CD4-positive, alpha-beta T cell treated with Interleukin-4 for 1 hour (primary cell): ENCODE results near the gene PXMP4.

Experiments used
- DNase-seq, 2 donors: peaks; one replicate each; pipeline ENCODE4 v3.0.0-alpha.2; 2020 to 2022

Gene PXMP4, protein sequence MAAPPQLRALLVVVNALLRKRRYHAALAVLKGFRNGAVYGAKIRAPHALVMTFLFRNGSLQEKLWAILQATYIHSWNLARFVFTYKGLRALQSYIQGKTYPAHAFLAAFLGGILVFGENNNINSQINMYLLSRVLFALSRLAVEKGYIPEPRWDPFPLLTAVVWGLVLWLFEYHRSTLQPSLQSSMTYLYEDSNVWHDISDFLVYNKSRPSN

DNA sequence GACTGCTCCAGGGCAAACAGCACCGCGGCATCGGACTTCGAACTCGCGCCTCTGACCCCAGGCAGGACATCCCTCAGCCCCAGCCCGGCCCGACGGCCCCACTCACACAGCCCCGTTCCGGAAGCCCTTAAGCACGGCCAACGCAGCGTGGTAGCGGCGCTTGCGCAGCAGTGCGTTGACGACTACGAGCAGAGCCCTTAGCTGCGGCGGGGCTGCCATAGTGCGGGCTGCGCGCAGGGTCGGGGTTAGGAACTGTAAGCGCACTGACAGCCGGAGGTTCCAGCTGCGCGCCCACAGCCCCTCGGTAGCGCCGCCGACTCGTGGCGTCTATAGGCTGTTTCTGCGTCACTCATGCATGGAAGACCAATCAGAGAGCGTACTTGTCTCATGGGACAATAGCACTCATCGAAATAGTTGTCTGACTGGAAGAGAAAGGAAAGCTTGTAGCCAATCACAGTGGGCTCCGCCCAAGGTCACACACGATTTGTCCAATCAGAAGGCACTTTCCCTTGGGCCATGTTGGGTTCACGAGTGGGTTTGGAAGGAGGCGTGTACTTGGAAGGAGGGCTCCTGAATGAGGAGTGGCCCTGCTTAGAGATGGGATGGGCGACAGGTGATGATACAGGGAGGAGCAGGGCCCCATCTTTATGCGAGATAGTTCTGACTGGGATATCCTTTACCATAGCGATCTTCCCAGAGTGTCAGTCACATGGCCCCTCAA lies at the start of gene PXMP4:
TSS of gene PXMP4 (minus strand) at position 322 of the 721 bp plus-strand sequence. CDS start at position 219, 103 bp downstream.
- DNase-seq = peak; percentile 96 to 98

DNA sequence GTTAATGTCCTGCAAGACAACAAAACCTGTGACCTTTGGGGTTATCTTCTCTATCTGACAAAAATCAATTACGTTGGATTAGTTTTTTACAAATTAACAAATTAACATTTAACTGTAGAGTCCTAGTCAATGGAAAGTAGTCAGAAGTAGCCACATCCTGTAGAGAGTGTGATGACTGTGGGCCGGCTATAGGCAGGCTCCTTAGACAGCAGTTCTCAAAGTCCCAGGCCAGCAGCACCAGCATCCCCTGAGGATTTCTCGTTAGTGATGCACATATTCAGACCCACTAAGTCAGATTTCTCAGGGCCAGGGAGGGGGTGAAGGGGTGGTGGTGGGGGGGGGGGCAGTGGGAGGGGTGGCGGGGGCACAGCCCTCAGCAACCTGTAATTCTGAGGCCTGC lies 48.9 kb upstream of the PXMP4 start:
- no peak for DNase-seq

DNA sequence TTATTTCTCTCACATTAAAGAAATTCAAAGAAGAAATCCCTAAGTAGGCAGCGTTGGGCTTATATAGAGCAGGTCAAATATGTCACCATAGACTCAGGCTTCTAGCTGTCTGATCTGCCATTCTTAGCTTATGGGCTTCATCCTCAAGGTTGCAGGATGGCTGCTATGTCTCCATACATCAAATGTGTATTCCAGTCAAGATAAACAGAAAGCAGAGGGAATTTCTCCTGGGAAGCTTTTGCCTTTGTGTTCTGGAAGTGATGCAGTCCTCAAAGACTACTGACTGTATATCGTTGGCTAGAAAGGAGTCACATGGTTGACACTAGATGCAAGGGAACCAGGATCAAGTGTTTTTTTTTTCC lies 47.6 kb upstream of the PXMP4 start:
- DNase-seq = no peak

DNA sequence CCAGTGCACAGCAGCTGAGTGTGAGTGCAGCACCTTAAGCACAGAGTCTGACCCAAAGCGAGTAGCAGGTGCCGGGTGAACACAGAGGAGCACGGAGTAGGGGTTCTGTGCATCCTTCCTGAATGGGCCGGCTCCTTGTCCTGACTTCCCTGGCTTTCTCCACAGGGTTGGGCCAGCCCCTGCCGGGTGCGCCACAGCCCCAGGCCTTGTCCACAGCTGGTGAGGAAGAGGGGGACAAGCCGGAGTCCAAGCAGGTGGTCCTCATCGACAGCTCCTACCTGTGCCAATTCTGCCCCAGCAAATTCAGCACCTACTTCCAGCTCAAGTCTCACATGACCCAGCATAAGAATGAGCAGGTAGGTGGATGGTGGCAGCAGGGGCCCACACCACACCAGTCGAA lies 46.6 kb upstream of the PXMP4 start:
- no peak for DNase-seq

DNA sequence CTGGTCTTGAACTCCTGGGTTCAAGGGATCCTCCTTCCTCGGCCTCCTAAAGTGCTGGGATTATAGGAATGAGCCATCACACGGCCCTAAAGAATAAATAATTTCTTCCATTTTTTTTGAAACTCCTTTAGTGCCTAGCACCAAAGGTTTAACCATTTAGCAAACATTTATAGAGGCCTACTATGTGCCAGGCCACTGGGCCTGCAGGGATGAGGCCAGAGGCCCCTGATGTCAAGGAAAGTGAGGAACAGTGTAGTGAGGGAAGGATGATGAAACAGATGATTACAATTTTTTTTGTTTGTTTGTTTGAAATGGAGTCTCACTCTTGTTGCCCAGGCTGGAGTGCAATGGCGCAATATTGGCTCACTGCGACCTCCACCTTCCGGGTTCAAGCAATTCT lies 45.5 kb upstream of the PXMP4 start:
- no peak for DNase-seq

DNA sequence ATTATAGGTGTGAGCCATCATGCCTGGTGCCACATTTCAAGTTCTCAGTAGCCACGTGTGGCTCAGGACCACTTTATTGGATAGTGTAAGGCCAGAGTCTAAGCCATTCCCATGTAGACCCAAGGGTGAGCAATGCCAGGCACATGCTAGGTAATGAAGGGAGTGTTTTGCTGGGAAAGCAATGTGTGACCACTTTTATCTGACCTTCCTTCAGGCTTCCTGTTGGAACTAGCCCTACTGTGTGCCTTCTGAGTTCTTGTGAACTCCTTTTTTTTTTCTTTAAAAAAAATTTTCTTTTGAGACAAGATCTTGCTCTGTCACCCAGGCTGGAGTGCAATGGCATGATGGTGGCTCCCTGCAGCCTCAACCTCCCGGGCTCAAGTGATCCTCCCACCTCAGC lies 45.0 kb upstream of the PXMP4 start:
- no peak for DNase-seq

DNA sequence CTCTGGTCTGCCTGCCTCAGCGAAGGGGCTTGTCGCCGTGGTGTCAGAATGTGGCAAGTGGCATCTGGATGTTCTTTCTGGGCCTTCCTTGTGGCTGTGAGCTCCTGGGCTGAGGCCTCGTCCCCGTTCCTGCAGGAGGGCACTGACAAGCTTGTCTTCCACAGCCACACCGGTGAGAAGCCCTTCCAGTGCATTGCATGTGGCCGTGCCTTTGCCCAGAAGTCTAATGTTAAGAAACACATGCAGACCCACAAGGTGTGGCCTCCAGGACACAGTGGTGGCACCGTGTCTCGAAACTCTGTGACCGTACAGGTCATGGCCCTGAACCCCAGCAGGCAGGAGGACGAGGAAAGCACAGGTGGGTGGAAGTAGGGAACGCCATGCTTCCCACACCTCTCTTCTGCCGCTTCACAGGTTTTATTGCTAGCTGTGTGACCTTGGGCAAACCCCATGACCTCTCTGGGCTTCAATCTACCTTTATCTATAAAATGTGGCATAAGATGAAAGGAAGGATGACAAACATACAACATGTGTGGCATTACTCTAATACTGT lies 41.7 kb upstream of the PXMP4 start:
- no peak for DNase-seq

DNA sequence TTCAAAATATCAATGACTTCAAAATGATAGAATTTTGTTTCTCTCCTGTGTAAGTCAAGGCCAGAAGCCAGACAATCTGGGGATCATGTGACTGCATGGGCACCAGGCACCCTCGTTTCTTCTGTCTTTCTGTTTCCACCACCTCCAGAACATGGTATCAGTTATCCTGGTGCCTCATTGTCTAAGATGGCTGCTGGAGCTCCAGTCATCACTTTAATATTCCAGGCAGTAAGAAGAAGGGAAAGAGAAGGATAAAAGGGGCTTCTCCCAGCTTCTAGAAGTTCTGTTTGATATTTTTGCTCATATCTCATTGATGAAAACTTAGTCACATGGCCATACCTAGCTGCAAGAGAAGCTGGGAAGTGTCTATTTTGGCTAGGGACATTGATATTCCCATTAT lies 37.3 kb upstream of the PXMP4 start:
- no peak for DNase-seq

DNA sequence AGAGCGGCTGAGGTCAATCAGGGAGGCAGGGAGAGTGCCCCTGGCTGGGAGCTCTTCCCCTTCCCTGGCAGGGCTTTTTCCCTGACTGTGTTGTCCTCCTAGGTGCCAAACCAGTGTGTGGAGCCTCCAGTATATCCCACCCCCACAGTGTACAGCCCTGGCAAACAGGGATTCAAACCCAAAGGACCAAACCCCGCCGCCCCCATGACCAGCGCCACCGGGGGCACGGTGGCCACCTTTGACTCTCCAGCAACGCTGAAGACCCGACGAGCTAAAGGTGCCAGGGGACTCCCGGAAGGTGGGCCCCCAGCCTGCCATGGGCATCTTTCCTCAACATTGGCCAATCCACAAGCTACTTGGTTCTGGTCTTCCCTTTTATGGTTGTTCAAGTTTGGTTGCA lies 36.9 kb upstream of the PXMP4 start:
- no peak for DNase-seq

DNA sequence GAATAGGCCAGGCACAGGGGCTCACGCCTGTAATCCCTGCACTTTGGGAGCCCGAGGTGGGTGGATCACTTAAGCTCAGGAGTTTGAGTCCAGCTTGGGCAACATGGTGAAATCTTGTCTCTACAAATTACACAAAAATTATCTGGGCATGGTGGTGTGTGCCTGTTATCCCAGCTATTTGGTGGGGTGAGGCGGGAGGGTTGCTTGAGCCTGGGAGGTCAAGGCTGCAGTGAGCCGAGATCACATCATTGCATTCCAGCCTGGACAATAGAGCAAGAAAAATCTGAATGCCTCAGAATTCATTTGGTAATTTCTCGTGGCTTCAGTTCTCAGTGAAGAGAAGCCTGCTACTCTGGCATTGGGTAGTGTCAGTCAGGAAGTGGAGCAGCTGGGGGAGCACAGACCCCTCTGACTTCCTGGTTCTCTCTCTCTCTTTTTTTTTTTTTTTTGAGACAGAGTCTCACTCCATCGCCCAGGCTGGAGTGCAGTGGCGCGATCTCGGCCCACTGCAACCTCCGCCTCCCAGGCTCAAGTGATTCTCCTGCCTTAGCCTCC lies 35.9 kb upstream of the PXMP4 start:
- DNase-seq = peak in 1 of 2 donors; percentile 36

DNA sequence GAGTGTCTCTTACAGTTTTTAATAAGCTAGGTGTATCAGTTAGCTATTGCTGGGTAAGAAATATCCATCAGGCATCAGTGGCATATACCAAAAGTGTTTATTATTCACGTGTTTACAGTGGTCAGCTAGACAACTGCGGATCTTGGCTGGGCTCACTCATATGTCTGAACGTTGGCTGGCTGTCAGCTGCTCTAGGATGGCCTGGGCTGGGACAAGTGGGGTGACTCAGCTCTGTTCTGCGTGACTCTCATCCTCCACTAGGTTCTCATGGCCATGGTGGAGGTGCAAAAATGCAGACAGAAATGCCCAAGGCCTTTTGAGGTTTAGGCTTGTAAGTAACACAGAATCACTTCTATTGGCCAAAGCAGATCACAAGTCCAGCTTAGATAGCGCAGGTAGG lies 33.7 kb upstream of the PXMP4 start:
- DNase-seq = no peak

DNA sequence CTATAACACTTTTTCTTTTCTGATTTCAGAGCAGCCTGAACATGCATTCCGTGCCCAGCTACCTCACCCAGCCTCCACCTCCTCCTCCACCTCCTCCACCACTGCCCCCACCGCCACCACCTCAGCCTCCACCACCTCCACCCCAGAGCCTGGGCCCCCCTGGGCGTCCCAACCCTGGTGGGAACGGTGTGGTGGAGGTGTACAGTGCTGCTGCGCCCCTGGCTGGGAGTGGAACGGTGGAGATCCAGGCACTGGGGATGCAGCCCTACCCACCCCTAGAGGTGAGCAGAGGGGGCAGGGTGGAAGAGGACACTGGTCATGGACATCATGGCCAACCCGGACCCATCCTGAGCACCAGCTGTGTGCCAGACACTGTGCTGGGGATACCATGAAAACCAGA lies 33.0 kb upstream of the PXMP4 start:
- no peak for DNase-seq

DNA sequence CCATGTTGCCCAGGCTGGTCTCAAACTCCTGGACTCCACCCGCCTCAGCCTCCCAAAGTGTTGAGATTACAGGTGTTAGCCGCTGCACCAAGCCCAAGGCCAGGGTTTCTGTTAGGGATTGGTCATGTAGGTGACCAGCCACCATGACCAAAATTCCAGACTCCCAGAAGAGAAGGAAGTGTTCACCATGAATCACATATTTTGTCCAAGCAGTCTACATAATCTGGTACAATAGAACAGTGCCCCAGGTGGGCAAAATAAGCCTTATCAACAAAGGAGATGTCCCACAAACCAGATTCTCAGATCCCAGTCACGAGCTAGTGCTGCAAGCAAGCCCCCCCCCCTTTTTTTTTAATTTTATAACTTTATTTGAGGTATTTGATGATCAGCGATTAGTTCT lies 31.7 kb upstream of the PXMP4 start:
- no peak for DNase-seq

DNA sequence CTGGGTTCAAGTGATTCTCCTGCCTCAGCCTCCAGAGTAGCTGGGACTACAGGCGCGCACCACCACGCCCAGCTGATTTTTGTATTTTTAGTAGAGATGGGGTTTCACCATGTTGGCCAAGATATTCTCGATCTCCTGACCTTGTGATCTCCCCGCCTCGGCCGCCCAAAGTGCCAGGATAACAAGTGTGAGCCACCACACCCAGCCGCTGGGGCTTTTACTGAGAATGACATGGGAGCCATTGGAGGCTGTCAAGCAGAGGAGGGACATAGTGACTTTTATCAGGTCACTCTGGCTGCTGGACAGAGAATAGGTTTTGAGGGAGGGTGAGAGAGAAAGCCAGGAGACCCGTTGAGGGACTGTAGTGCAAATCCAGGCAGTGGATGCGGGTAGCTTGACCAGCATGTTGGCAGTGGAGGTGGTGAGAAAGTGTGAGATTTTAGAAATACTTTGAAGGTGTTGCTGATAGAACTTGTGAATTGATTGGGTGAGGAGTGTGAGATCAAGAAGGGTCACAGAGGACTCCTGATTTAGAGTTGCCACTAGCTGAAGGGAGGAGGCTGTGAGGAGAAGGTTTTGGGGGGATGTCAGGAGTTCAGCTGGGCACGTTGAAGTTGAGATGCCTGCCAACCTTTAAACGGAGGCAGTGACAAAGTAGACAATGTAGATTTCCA lies 26.4 kb upstream of the PXMP4 start:
- no peak for DNase-seq

DNA sequence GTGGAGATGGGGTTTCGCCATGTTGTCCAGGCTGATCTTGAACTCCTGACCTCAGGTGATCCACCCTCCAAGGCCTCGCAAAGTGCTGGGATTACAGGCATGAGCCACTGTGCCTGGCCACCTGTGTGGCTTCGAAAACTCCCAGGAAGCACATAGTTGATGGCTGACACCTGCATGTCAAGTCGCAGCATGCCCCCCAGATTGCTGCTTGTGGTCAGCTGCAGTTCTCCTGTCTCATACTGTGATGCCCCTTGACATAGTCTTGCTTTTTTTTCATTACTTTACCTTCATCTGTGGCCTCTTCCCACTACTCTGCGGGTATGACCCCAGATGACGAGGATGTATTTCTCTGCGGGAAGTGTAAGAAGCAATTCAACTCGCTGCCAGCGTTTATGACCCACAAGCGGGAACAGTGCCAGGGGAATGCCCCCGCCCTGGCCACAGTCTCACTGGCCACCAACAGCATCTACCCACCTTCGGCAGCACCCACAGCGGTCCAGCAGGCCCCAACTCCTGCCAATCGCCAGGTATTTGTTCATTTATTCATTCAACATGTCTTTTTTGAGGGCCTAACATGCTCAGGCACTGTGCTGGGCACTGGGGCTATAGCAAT lies 24.8 kb upstream of the PXMP4 start:
- DNase-seq = no peak

DNA sequence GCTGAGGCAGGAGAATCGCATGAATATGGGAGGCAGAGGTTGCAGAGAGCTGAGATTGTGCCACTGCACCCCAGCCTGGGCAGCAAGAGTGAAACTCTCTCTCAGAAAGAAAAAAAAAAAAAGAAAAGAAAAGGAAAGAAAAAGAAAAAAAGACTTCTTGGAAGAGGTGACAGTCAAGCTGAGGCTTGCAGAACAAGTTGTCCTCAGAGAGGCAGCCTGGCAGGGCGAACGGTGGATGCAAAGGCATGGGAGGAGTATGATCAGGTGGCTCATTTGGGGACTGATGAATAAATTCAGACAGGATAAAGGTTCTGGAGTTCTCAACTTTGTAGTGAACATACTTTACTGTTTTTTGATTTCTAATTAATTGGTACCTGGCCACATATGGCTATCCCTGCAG lies 24.1 kb upstream of the PXMP4 start:
- no peak for DNase-seq

DNA sequence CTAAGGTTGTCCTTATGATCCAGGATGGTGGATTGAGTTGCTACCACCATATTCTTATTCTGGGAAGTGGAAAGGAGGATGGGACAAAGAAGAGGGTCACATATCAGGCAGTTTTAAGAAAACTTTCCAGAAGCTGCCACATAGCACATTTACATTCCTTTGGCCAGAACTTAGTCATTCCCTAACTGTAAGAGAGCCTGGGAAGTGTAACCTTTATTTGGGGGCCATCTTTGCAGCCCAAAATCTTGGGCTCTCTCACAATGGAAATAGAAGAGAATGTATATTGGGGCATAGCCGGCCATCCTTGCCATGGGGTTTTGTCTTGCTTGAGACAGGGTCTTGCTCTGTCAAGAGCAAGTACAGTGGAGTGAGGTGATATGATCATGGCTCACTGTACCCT lies 20.1 kb upstream of the PXMP4 start:
- no peak for DNase-seq

DNA sequence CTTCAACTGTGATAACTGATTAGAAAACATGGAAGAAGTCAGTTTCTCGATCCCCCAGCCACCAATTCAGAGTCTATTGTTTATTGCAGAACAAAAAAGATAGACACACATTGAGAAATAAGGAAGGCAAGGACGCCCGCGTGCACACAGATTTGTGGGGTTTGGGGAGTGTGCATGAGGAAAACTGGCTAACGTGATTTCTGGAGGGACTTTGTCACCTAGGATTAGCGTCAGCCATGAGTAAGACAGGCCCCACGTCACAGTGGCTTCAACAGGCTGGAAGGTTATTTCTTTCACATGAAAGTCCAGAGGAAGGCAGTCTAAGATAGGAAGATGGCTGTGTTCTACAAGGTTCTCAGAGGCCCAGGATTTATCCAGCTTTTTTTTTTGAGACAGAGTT lies 19.4 kb upstream of the PXMP4 start:
- no peak for DNase-seq

DNA sequence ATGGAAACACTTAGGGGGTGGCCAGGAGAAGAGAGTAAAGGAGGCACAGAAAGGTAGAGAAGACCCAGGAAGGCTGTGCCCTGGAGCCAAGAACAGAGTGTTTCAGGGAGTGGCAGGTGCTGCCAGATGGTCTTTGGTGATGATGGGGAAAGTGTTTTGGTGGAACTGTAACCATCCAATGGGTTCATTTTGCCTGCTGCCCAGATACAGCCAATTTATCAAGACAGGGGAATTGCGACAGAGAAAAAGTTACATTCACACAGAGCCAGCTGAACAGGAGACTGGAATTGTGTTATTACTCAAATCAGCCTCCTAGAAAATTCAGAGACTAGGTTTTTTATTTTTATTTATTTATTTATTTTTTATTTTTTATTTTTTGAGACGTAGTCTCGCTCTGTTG lies 16.9 kb upstream of the PXMP4 start:
- DNase-seq = no peak

DNA sequence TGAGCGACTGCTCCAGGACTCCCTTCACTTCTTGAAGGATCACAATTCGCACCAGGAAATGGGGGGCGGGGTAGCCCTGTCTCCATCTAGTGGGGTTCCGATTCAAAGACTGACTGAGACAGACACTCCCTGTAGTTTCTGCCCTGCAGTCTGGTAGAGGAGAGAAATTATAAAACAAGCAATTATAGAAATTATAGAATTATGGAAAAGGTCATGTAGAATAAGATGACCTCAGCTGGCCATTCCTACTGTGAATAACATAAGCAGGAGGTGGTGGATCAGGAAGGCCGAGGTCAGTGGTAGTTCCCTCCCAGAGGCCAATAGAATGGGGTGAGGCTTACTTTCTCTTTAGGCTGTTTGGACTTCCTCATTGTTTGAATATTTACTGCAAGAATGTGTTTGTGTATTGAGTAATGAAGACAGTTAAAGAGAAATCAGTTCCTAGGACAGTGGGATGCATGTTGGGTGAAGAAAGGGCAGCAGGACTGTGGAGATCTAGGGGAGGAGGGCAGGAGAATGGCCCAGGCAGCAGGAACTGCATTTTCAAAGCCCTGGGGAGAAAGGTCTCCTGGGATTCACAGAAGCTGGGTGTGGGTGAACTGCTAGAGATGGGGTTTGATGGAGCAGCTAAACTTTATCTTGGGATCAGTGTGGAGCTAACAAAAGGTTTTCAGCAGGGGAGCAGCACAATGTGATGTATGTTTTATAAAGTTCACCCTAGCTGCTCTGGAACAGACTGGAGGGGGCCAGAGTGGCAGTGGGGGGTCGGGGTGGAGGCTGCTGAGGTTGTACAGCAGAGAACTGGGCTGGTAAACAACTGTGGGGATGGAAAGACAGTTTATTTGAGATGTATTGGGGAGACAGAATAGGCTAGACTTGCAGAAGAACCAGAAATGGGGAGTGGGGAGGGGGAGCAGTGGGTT lies 13.8 kb upstream of the PXMP4 start:
- DNase-seq = no peak

DNA sequence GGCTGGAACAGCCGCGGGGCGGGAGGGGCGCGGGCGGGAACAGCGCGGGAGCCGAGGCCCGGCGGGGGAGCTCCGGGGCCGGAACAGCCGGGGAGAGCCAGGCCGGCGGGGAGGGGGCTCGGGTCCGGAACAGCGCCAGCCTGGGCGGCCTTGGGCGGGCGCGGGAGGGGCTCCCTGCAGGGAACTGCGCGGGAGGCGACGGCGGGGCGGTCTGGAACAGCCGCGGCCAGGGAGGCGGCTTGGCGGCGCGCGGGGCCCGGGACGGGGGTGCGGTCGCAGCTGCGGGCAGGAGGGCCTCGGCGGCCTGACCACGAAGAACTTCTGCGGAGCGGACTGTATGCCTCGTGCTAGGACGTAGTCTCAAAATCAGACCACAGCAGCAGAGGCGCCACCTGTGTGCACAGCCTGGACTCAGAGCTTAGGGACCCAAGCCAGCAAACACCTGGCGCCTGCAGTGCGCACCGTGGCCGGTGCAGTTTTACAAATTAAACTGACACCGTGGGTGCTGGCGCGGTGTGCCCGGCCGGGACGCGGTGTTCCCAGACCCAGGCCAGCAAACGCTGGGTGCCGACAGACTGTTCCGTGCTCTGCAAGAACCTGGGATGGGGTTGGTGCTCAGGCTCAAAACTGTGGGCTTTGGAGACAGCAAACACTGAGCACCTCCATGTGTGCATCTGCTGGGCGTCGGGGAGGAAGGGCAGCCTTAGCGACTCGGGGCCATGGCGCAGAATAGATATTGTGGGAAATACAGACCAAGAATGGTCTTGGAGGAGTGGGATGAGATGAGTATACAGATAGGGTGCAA lies 12.3 kb upstream of the PXMP4 start:
- peak in 1 of 2 donors; percentile 91 for DNase-seq
